NCI-H187 treated with DMSO at 0.1 percent for 48 hours (cell line): Measurements from ENCODE around the gene LRRK1.
A peak's percentile ranks its signal among the peaks of the same experiment; 100 is the strongest.

ENCODE experiments used
- DNase-seq: peaks from one replicate; lab custom pipeline; 2025; lab: John Stamatoyannopoulos, UW

Gene LRRK1

GRCh38 chr15:101023501-101024072, 104.4 kb downstream of the LRRK1 start:
- no peak for DNase-seq

- no peak for DNase-seq
Measured at GRCh38 chr15:101024073-101024695, 105.0 kb downstream of the LRRK1 start.

- no peak for DNase-seq
Measured at GRCh38 chr15:101024706-101025500, 105.7 kb downstream of the LRRK1 start.

GRCh38 chr15:101025501-101025885, 106.3 kb downstream of the LRRK1 start:
- no peak for DNase-seq

- DNase-seq = no peak
Measured at GRCh38 chr15:101025896-101026631, 106.9 kb downstream of the LRRK1 start.

GRCh38 chr15:101026656-101027272, 107.6 kb downstream of the LRRK1 start:
- DNase-seq = no peak

GRCh38 chr15:101027273-101027901, 108.2 kb downstream of the LRRK1 start:
- peak; percentile 9 for DNase-seq

GRCh38 chr15:101027920-101028319, 108.8 kb downstream of the LRRK1 start:
- DNase-seq = no peak

GRCh38 chr15:101028321-101028720, 109.2 kb downstream of the LRRK1 start:
- DNase-seq = no peak

- no peak for DNase-seq
Measured at GRCh38 chr15:101028772-101029438, 109.7 kb downstream of the LRRK1 start.

- DNase-seq = no peak
Measured at GRCh38 chr15:101029971-101030661, 111.0 kb downstream of the LRRK1 start.

GRCh38 chr15:101031213-101031612, 112.1 kb downstream of the LRRK1 start:
- DNase-seq = no peak

- no peak for DNase-seq
Measured at GRCh38 chr15:101033801-101034200, 114.6 kb downstream of the LRRK1 start.

- DNase-seq = no peak
Measured at GRCh38 chr15:101035611-101036010, 116.5 kb downstream of the LRRK1 start.

- no peak for DNase-seq
Measured at GRCh38 chr15:101036189-101036588, 117.0 kb downstream of the LRRK1 start.

GRCh38 chr15:101037090-101037830, 118.1 kb downstream of the LRRK1 start:
- no peak for DNase-seq

- DNase-seq = no peak
Measured at GRCh38 chr15:101038327-101039003, 119.3 kb downstream of the LRRK1 start.

- no peak for DNase-seq
Measured at GRCh38 chr15:101039461-101039860, 120.3 kb downstream of the LRRK1 start.

GRCh38 chr15:101042320-101042719, 123.2 kb downstream of the LRRK1 start:
- no peak for DNase-seq
